HAP-1 (cell line): ENCODE data around the gene ZRANB3.
A peak's percentile ranks its signal among the peaks of the same experiment; 100 is the strongest.

Experiments used
- DNase-seq, 2 experiments: peaks; one replicate each; pipeline ENCODE4 v3.0.0-alpha.2; 2016 to 2020; ENCODE audit warnings: low spot score in 2 of 2
- H3K27me3 ChIP-seq: fragments of 250-450 bp; sonication (Bioruptor Pico); 2 replicates; pipeline ENCODE4 v1.5.1; 2020; ENCODE audit warnings: low read depth, mild to moderate bottlenecking, moderate library complexity
- H3K36me3 ChIP-seq: fragments of 250-450 bp; sonication (Bioruptor Pico); replicated peaks from 2 replicates; pipeline ENCODE4 v1.5.1; 2020; ENCODE audit warnings: mild to moderate bottlenecking
- H3K4me1 ChIP-seq: fragments of 250-450 bp; sonication (Bioruptor Pico); 2 replicates; pipeline ENCODE4 v1.5.1; 2020; ENCODE audit warnings: mild to moderate bottlenecking
- H3K4me3 ChIP-seq: fragments of 250-450 bp; sonication (Bioruptor Pico); 2 replicates; pipeline ENCODE4 v1.5.1; 2020; ENCODE audit warnings: mild to moderate bottlenecking, moderate library complexity
- H3K9me3 ChIP-seq: fragments of 250-450 bp; sonication (Bioruptor Pico); 2 replicates; pipeline ENCODE4 v1.5.1; 2020; ENCODE audit warnings: mild to moderate bottlenecking, moderate library complexity
- in situ Hi-C: fragments of 300-500 bp; cut with MboI; formaldehyde crosslinking; loops from 3 replicates; pipeline ENCODE4 v1.14.3; 2020; ENCODE audit warnings: low sequenced_read_pairs, inconsistent platforms, mixed read lengths

Gene ZRANB3

GRCh38 chr2:135189148-135189547 is 341.9 kb downstream of the ZRANB3 start:
- DNase-seq, result no peak
- Histone ChIP-seq H3K4me1 (no peaks in the 10 kb centered on the region), H3K27me3 (no peaks in the 10 kb centered on the region), H3K9me3 (0 out of 2 replicates have a peak, but pooled peaks cover 3% of the 10 kb centered on the region), H3K4me3 (no peak overlapping the region), H3K36me3 (no peaks in the 10 kb centered on the region)
- in situ Hi-C loops, result no loop called here

- in situ Hi-C loops, result no loop called here
- H3K36me3 ChIP-seq, result no peaks in the 10 kb centered on the region
- DNase-seq, result no peak
- no peaks in the 10 kb centered on the region for H3K27me3 ChIP-seq
- H3K9me3 ChIP-seq, result 0 out of 2 replicates have a peak, but pooled peaks cover 3% of the 10 kb centered on the region
- no peak overlapping the region for H3K4me3 ChIP-seq
- H3K4me1 ChIP-seq, result no peaks in the 10 kb centered on the region
Measured at GRCh38 chr2:135187270-135187669, 343.7 kb downstream of the ZRANB3 start.

- no peaks in the 10 kb centered on the region for H3K36me3 ChIP-seq
- H3K9me3 ChIP-seq, result 0 out of 2 replicates have a peak, but pooled peaks cover 3% of the 10 kb centered on the region
- H3K27me3 ChIP-seq, result no peaks in the 10 kb centered on the region
- in situ Hi-C loops, result no loop called here
- no peak for DNase-seq
- no peaks in the 10 kb centered on the region for H3K4me1 ChIP-seq
- no peak overlapping the region for H3K4me3 ChIP-seq
Measured at GRCh38 chr2:135186054-135186453, 345.0 kb downstream of the ZRANB3 start.

GRCh38 chr2:135183822-135184221 is 347.2 kb downstream of the ZRANB3 start:
- in situ Hi-C loops, result no loop called here
- no peaks in the 10 kb centered on the region for H3K27me3 ChIP-seq
- no peaks in the 10 kb centered on the region for H3K36me3 ChIP-seq
- H3K4me3 ChIP-seq, result no peak overlapping the region
- no peaks in the 10 kb centered on the region for H3K4me1 ChIP-seq
- no peaks in the 10 kb centered on the region for H3K9me3 ChIP-seq
- no peak for DNase-seq

- H3K27me3 ChIP-seq, result no peaks in the 10 kb centered on the region
- H3K4me3 ChIP-seq, result no peak overlapping the region
- peaks cover 2% of the 10 kb centered on the region; the same call in 1 of the 2 replicates for H3K9me3 ChIP-seq
- H3K36me3 ChIP-seq, result no peaks in the 10 kb centered on the region
- in situ Hi-C loops, result no loop called here
- H3K4me1 ChIP-seq, result no peaks in the 10 kb centered on the region
- no peak for DNase-seq
Measured at GRCh38 chr2:135182601-135183000, 348.4 kb downstream of the ZRANB3 start.

- Histone ChIP-seq H3K4me3 (no peak overlapping the region), H3K27me3 (no peaks in the 10 kb centered on the region), H3K9me3 (peaks cover 3% of the 10 kb centered on the region; the same call in 1 of the 2 replicates), H3K36me3 (no peaks in the 10 kb centered on the region), H3K4me1 (no peaks in the 10 kb centered on the region)
- no peak for DNase-seq
- in situ Hi-C loops, result no loop called here
Measured at GRCh38 chr2:135182190-135182589, 348.8 kb downstream of the ZRANB3 start.

GRCh38 chr2:135179689-135180088 is 351.3 kb downstream of the ZRANB3 start:
- H3K27me3 ChIP-seq, result no peaks in the 10 kb centered on the region
- in situ Hi-C loops, result no loop called here
- no peak for DNase-seq
- H3K4me3 ChIP-seq, result no peak overlapping the region
- H3K4me1 ChIP-seq, result no peaks in the 10 kb centered on the region
- peaks cover 8% of the 10 kb centered on the region for H3K9me3 ChIP-seq
- H3K36me3 ChIP-seq, result 0 out of 2 replicates have a peak, but pooled peaks cover 2% of the 10 kb centered on the region

GRCh38 chr2:135175177-135175576 is 355.8 kb downstream of the ZRANB3 start:
- Histone ChIP-seq H3K4me1 (peaks cover 5% of the 10 kb centered on the region), H3K4me3 (no peak overlapping the region), H3K27me3 (no peaks in the 10 kb centered on the region), H3K36me3 (peaks cover 7% of the 10 kb centered on the region; the same call in 1 of the 2 replicates), H3K9me3 (peaks cover 8% of the 10 kb centered on the region)
- in situ Hi-C loops, result no loop called here
- no peak for DNase-seq

- H3K4me1 ChIP-seq, result peaks cover 5% of the 10 kb centered on the region
- in situ Hi-C loops, result no loop called here
- no peak for DNase-seq
- peaks cover 7% of the 10 kb centered on the region; the same call in 1 of the 2 replicates for H3K36me3 ChIP-seq
- H3K4me3 ChIP-seq, result no peak overlapping the region
- H3K27me3 ChIP-seq, result no peaks in the 10 kb centered on the region
- peaks cover 8% of the 10 kb centered on the region for H3K9me3 ChIP-seq
Measured at GRCh38 chr2:135174810-135175093, 356.3 kb downstream of the ZRANB3 start.

GRCh38 chr2:135174049-135174809 is 356.8 kb downstream of the ZRANB3 start:
- peaks cover 7% of the 10 kb centered on the region for H3K4me1 ChIP-seq
- no peaks in the 10 kb centered on the region for H3K27me3 ChIP-seq
- H3K36me3 ChIP-seq, result peaks cover 11% of the 10 kb centered on the region
- no peak overlapping the region for H3K4me3 ChIP-seq
- in situ Hi-C loops, result no loop called here
- peaks cover 8% of the 10 kb centered on the region for H3K9me3 ChIP-seq
- no peak for DNase-seq

GRCh38 chr2:135169900-135170753 is 360.9 kb downstream of the ZRANB3 start:
- peaks cover 22% of the 10 kb centered on the region for H3K36me3 ChIP-seq
- H3K4me1 ChIP-seq, result peaks cover 24% of the 10 kb centered on the region
- peak; percentile 61 to 74 for DNase-seq
- H3K4me3 ChIP-seq, result no peak overlapping the region
- H3K9me3 ChIP-seq, result no peaks in the 10 kb centered on the region
- in situ Hi-C loops, result no loop called here
- no peaks in the 10 kb centered on the region for H3K27me3 ChIP-seq

- Histone ChIP-seq H3K36me3 (peaks cover 34% of the 10 kb centered on the region), H3K4me3 (no peak overlapping the region), H3K27me3 (no peaks in the 10 kb centered on the region), H3K4me1 (peaks cover 24% of the 10 kb centered on the region), H3K9me3 (no peaks in the 10 kb centered on the region)
- in situ Hi-C loops, result no loop called here
- DNase-seq, result peak; percentile 65 to 83
Measured at GRCh38 chr2:135168204-135168856, 362.7 kb downstream of the ZRANB3 start.

GRCh38 chr2:135167273-135167672 is 363.7 kb downstream of the ZRANB3 start:
- Histone ChIP-seq H3K27me3 (no peaks in the 10 kb centered on the region), H3K4me1 (peaks cover 24% of the 10 kb centered on the region), H3K4me3 (no peak overlapping the region), H3K36me3 (peaks cover 40% of the 10 kb centered on the region), H3K9me3 (no peaks in the 10 kb centered on the region)
- DNase-seq, result no peak
- in situ Hi-C loops, result no loop called here

- Histone ChIP-seq H3K4me3 (no peak overlapping the region), H3K36me3 (peaks cover 38% of the 10 kb centered on the region), H3K9me3 (no peaks in the 10 kb centered on the region), H3K27me3 (no peaks in the 10 kb centered on the region), H3K4me1 (peaks cover 19% of the 10 kb centered on the region)
- in situ Hi-C loops, result no loop called here
- DNase-seq, result no peak
Measured at GRCh38 chr2:135164431-135164830, 366.6 kb downstream of the ZRANB3 start.
